Renal cortical epithelial cell (primary cell): ENCODE results near the gene SAMD1. TPM values are rescaled to one million over a fixed set of nuclear protein-coding genes. Genes with fewer than 3 reads are reported as not detected.

Experiments used
- total RNA-seq: library from RNA; depleted of rRNA; stranded (reverse); fragments of >200 nt; gene quantifications from 2 replicates; pipeline ENCODE4 v1.2.3, GENCODE V29; 2014

The SAMD1 gene
- total RNA-seq, 1 donor from 2014 or later: 35.0 TPM

Other genes with a start within 250 kb of the SAMD1 start
- gene NANOS3, start 213.6 kb downstream of the SAMD1 start, total RNA-seq: not detected in 2 replicates
- gene BRME1, start 184.6 kb downstream of the SAMD1 start, total RNA-seq: 0.25 and 0.35 TPM in 2 replicates
- 4.9 and 18.1 TPM in 2 replicates for gene CC2D1A, start 184.6 kb downstream of the SAMD1 start, total RNA-seq
- gene PODNL1, start 152.3 kb downstream of the SAMD1 start, total RNA-seq: 0.17 and 0.89 TPM in 2 replicates
- gene DCAF15, start 138.2 kb downstream of the SAMD1 start, total RNA-seq: 10.9 and 15.0 TPM in 2 replicates
- 1.6 and 11.6 TPM in 2 replicates for gene RFX1, start 84.4 kb downstream of the SAMD1 start, total RNA-seq
- not detected in 2 replicates for gene RLN3, start 62.6 kb downstream of the SAMD1 start, total RNA-seq
- 4.7 and 14.1 TPM in 2 replicates for gene IL27RA, start 59.0 kb downstream of the SAMD1 start, total RNA-seq
- gene PALM3, start 28.7 kb downstream of the SAMD1 start, total RNA-seq: 0.35 and 0.70 TPM in 2 replicates
- 1.3 and 1.6 TPM in 2 replicates for gene MISP3, start 18.0 kb downstream of the SAMD1 start, total RNA-seq
- gene C19orf67, start 5.0 kb downstream of the SAMD1 start, total RNA-seq: not detected in 2 replicates
- gene PRKACA, start 27.0 kb upstream of the SAMD1 start, total RNA-seq: 19.1 and 62.4 TPM in 2 replicates
- gene ASF1B, start 45.8 kb upstream of the SAMD1 start, total RNA-seq: 1.1 and 13.7 TPM in 2 replicates
- gene ADGRL1, start 115.4 kb upstream of the SAMD1 start, total RNA-seq: 0.87 and 14.8 TPM in 2 replicates